COLO829 (cell line): ENCODE results near the gene CTSH.

Experiments
- DNase-seq: peaks from one replicate; pipeline ENCODE4 v3.0.0; 2012; ENCODE audit warnings: low spot score

The CTSH gene

DNA sequence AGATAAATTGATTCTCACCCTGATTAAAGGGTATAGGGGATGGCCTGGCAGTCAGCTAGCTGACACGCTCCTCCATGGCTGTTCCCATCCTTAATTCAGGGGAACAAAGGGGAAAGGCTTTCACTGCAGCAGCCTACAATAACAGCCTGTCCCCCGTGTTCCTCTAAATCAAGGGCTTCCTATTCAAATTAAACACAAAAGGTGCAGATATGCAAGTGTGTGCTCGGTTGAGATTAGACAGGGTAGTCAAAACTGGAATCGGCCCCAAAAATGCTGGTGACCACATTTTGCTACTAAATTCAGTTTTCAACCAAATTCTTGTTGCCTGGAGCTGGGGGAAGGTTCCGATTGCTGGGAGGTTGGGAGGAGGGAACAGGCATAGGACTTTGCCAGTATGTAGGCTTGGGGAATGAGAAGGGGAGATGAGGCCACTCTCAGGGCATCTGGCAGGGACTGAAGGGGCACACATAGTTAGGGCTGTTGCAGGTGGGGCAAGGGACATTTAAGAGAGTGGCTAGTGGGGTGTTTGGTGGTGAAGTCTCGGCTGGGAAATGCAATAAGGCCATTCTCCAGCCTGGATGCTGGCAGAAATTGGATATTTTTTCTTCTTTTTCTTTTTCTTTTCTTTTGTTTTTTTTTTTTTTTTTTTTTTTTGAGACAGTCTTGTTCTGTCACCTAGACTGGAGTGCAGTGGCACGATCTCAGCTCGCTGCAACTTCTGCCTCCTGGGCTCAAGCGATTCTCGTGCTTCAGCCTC, 32.9 kb upstream of the CTSH start:
- no peak for DNase-seq

DNA sequence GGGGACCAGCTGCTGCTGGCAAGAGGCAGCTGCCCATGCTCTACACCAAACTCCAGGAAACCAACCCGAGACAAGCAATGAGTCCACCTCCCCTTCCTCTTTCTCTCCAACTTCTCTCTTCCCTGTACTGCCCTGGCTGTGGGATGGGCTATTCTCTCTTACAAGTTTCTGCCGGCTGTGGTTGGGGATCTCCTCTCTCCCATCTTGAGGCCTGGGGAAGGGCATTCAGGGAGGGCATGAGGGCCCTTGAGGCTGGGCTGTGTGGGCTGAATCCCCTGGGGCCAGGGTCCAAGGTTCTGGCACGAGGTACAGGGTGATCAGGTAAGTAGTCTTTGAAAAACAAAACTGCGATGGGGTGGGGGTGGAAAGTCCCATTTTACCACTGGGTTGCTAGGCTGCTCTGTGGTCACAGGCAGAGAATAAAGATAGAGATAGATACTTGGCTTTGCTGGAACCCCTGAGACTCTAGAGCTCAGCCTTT, 32.3 kb upstream of the CTSH start:
- DNase-seq = no peak

DNA sequence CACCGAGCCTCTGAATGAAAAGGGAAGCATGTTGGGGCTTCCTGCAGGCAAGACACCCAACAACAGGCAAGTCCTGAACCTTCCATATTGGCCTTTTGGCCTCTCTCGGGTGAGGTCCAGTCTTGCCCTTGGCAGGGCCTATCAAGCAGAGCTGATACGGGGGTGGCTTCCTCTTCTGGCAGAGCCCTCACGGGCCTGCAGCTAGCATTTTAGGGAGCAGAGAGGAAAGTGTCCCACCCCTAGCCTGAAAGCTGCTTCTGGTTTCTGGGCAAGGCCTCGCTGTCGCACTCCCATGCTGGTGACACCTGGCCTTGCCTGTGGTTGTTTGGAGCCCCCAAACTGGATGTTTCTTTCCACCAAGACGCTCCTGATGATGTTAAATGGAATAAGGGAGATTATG, 31.8 kb upstream of the CTSH start:
- no peak for DNase-seq

DNA sequence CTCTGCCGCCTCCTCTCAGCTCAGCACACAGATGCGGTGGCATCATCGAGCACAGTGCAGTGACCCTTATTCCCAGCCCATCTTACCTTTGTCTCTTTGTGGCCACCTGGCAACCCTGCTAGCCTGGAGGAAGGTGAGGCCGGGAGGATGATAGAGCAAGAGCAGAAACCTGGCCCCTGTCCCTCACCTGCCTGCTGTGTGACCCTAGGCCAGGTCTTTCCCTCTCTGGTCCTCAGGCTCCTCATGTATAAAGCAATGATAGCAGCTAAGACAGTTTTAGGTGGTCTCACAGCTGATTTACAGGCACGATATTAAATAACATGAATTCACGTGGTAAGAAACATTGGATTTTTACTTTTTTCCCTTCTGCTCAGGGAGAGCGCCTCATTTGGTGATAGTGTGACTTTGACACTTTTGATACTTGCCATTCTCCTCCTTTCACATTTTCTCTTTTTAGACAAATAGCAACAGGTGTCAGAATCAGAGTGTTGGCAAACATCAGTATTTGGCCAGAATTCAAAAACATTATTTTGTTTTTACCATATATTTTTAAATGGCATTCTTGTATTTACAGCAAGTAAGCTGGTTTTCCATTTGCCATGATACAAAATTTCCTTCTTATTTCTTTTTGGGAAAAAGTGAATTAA, 29.5 kb upstream of the CTSH start:
- DNase-seq = no peak

DNA sequence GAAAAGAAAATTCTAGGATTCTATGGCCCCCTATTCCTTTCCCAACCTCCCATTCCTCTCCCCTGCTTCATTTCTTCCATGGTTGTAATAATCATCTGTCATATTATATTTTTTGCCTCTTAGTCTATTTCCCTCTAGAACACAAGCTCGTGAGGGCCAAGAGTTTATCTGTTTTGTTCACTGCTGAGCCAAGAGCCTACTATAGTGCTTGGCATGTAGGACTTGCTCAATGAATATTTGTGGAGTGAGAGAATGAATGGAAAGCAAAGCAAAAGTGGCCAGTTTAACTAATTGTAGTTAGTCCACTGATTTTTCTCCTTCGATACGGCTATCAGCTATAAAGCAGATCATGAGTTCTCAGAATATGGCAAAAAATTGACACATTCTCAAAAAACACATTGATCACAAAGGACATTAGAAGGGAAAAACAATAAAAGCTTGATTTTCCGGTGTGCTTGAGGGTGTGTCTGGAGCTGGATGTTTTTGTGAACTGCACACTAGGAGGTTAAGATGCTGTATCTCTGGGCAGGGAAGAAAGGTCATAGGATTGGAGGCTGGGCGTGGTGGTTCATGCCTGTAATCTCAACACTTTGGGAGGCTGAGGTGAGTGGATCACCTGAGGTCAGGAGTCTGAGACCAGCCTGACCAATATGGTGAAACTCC, 25.0 kb upstream of the CTSH start:
- no peak for DNase-seq

DNA sequence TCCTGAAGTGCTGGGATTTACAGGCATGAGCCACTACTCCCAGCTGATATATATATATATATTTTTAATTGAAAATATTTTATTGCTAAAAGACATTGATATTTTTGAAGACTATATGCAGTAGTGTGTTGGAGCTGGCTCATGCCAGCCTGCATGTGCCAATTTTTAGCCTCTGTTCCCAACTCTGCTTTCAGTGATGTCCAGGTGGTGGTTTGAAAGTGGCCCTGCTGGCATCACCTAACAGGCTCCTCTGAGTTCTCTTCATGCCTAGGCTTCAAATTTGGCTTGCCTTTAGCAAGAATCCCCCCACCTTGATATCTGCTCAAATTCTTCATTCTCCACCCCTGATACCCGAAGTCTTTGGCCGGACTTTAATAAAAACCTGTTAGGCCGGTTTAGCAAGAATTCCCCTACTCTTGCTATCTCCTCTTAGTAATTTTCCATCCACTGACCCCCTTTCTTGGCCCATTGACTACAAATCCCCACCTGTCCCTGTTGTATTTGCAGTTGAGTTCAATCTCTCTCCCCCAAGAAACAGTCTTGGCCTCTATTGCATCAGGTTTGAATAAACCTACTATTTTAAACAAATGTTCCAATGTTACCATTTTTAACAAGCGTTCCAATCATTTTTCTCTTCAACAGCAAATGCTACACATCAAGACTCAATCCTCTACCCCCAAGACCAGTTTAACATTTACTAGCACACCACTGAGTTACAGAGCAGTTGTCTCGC, 23.9 kb upstream of the CTSH start:
- DNase-seq = no peak

DNA sequence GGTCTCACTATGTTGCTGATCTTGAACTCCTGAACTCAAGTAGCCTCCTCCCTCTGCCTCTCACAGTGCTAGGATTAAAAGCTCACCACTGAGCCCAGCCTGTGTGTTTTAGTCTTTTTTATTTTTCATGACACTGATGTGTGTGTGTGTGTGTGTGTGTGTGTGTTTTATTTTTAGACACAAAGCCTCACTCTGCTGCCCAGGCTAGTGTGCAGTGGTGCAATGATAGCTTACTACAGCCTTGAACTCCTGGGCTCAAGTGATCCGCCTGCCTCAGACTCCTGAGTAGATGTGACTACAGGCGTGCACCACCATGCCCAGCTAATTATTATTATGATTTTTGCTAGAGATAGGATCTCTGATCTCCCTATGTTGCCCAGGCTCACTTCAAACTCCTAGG, 23.3 kb upstream of the CTSH start:
- no peak for DNase-seq

DNA sequence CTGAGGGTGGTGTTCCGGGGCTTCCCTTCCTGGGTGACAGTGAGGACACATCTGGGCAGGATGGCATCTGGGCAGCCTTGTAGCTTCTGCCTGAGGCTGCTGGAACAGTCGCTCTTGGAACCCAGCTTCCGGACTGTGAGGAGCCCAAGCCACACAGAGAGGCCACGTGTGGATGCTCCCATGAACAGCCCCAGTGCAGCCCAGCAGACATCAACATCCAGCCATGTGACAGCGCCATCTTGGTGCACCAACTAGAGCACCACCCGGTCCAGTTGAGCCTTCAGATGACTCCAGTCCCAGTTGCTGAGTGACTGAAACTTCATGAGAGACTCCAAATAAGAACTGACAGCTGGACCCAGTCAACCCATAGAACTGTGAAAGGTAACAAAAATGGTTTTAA, 15.5 kb upstream of the CTSH start:
- DNase-seq = no peak

DNA sequence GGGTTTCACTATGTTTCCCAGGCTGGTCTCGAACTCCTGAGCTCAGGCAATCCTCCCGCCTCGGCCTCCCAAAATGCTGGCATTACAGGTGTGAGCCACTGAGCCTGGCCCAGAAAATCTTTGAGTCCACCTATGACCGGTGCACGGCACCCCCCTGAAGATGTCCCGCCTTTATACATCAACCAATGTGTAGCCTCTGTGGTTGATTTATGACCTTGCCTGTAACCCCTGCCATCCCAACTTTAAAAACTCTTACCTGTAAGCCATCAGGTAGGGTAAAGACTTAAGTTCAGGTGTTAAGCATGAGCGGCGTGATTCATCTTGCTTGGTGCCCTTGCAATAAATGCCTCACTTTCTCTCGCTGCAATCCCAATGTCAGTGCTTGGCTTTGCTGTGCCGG, 14.5 kb upstream of the CTSH start:
- no peak for DNase-seq

DNA sequence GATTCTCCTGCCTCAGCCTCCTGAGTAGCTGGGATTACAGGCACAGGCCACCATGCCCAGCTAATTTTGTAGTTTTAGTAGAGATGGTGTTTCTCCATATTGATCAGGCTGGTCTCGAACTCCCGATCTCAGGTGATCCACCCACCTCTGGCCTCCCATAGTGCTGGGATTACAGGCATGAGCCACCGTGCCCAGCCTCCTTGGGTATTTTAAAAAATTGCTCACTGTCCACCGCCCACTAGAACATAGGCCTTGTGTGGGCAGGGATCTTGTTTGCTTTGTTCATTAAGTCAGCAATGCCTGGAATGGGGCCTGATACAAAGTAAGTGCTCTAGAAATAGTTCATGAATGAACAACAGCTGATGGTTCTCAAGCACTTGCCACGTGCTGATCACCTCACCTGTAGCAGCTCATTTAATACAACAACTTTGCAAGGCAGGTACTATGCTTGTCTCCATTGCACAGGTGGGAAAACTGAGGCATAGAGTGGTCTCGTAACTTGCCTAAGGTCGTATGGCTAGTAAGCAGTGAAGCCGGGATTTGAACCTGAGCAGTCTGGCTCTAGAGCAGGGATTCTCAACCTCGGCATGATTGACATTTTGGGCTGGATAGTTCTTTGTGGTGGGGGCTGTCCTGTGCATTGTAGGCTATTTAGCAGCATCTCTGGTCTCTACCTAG, 12.7 kb upstream of the CTSH start:
- no peak for DNase-seq

DNA sequence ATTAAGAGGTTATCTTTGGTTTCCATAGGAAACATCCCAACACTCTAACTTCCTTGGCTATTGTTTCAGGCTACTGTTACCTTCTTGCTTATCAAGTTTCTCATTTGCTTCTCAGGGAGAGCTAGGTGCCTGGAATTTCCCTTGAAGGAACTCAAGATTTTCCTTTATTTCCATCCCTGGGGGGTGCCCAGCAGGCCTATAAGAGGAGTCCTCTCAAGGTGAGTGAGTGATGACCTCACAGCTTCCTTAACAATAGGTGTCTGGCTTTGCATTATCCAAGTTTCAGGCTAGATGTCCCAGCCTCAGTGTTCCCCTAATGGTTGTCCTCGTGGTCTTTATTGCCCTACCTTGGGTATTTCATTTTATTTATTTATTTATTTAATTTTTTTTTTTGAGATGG, 12.1 kb upstream of the CTSH start:
- DNase-seq = no peak

DNA sequence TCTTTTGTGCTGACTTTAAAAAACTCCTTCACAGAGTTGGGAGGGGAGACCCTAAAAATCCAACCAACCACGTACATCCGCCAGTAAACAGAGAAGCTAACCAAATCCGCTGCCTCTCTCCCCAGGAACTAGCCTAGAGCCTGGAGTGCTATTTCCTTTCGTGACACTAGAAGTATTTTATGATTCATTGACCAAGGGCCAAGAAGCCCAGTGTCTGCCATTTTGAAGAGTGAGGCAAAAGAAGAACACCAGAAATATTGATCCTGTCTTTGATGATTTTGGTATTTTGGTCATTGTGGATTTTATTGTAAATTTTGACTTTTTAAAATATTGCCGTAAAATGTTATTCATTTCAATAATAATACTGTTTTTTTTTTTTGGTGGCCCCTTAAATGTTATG, 10.5 kb upstream of the CTSH start:
- DNase-seq = no peak

DNA sequence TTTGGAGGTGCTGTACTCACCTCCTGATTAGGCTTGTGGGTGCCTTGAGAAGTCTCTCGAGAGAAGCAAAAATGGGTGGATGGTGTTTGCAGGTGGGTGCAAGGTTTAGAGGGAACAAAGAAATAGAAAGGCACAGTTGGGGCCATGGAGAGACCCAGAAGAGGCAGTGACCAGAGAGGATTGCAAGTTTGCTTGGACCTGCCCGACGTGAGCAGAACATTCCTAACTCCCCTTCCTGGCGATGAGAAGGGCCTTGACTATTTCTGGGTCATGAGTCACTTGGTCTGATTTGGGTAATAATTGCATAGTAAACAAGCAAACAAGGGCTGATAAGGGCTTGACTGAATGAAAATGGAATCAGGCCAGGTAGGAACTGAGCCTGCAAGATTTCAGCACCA, 7.0 kb upstream of the CTSH start:
- no peak for DNase-seq

DNA sequence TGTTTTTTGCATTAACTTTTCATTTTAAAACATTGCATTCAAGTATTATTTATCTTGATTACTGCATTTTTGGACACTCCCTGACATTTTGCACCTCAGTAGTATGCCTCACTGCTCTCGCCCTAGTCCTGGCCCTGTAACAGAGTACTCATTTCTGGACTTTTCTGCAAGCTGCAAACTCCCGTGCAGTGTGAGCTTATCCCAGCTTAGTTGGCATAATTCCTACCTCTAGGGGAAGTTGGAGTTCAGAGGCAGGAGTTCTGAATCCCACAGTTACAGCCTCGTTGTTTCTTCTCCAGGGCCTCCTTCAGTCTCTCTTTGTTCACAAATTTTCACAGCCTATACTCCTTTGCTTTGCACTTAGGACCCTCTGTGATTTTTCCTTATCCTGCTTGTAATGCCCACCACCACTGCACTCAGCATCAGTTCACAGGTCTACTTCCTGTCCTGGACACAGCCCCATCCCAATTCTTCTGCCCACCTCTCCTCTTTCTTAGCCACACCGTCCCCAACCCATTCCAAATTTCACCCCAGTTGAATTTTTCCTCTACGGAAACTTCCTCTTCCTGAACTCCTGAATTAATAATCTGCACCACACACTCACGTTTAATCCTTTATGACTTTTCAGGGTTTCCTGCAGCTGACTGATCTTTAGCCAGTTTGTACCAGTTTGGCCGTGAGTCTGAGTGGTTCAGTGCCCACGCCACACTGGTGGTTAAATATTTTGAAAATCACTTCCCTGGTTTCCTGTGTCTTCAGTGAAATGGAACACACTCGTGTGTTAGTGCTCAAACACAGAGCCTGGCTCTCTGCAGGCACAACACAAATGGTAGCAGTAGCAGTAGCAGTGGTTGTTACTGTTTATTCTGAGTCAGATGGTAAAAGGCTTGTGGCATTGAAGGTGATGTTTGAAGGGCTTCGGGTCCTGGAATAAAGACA, 6.3 kb upstream of the CTSH start:
- DNase-seq = no peak

DNA sequence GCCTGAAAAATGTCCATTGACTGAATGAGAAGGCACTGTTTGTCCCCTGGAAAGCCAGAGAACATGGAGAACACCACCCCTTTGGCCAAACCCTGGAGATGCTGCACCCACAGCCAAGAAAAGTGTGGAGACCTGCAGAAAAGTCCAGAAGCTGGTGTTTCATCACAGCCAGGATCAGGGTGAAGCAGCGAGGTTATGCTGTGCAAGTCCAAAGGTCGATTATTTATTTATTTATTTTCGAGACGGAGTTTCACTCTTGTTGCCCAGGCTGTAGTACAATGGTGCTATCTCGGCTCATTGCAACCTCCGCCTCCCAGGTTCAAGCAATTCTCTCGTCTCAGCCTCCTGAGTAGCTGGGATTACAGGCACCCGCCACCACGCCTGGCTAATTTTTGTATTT, 5.5 kb upstream of the CTSH start:
- no peak for DNase-seq

DNA sequence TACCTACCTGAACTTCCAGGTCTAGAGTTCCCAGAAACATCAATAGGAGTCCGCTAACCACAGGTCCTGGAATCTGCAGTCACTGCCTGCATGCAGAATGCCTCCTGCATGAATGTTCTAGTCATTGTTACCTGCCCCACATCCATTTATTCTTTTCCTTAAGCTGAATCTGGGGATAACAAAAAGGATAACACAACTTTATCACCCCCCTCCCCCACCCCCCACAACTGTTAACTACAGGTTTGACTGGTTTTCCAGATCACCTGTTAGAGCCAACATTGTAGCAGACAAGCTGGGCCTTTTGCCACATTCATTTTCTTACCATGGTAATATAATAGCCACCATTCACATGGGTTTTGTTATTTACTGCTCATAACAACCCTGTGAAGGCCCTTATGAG, 4.6 kb upstream of the CTSH start:
- DNase-seq = no peak

DNA sequence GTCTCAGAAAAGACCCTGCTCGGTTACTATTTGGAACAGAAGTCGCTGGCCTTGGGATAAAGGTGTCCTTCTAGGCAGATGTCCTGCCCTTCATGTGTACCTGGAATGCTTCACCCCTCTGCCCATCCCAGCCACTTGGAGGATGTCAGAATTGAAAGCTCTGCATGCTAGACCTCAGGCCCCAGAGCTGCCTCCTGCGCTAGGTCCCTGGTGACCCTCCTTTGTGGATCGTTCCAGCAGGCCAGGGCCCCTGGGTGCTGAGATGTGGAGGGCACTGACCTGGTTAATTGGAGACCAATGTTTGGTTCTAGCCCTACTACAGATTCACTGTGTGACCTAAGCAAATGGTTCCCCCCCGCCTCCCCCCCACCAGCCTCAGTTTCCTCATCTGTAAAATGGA, 2.7 kb upstream of the CTSH start:
- DNase-seq = no peak

DNA sequence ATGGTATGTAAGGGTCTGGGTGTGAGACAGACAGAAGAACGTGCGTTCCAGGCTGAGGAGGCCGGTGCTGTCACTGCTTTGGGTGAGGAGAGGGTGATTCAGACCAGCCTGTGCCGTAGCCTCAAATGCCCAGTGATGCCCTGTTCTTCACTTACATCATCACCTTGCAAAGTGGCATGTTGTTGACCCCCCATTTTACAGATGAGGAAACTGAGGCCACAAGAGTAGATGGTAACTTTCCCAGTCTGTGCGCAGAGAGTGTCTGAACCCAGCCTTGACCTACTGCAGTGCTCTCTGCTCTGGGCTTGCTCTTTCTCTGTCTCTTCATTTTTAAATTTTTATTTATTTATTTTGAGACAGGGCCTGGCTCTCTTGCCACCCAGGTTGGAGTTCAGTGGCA, 1.6 kb upstream of the CTSH start:
- DNase-seq = no peak

DNA sequence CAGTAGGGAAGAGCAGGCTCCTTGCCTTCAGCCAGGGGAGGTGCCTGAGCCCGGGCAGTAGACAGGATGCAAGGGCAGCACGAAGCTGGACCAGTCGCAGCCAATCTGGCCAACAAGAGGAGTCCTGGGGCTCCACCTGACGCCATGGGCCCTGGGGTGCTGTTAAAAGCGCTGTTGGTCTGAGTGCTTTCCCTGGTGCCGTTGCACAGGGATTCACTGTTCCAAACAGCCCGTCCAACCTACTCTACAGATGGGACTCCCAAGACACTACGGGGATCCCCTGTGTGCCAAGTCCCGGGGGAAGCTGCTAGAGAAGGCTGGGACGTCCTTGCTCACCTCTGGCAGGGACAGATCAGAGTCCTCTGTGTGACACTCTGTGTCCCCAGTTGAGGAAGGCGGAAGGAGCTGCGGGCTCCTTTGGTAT, 632 bp downstream of the CTSH start:
- no peak for DNase-seq

DNA sequence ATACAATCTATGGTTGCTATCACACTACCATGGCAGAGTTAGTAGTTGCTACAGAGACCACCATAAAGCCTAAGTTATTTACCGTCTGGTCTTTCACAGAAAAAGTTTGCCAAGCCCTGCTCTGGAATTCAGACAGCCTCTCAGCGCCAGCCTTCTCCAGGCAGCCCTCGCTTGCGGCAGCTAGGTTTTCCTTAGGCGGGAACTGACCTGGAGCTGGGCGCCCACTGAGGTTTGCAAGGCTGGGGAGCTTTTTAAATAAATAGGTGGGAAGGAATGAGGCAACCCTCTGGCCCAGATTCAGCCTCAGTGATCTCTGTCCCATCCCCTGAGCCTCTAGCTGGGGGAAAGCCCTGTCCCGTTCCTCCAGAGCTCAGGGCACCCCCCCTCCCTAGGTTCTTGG, 1.2 kb downstream of the CTSH start:
- DNase-seq = no peak

DNA sequence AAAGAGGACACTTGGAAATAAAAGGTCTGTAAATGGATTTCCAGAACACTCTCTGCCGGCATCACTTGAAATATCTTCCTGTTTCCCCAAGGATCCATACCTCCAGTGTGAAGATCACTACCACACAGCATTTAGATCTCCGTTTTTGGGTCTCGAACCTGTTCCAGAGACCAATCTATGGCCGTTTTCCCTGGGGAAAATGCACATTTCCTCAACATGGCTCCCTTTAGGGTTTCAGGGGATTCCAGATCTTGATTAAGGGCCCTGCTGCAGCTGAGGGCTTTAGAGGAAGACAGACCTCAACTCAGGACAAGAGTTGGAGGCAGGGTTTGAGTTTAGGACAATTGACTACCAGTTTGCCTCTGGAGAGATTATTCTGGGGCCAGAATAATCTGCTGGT, 2.1 kb downstream of the CTSH start:
- DNase-seq = no peak
